Putamen (tissue), 1 donor: Measurements from ENCODE around the gene LRP1B.

Source experiments
- DNase-seq: peaks from one replicate; pipeline ENCODE4 v3.0.0-alpha.2; 2016; ENCODE audit warnings: low spot score

LRP1B gene

GRCh38 chr2:140621583-140622362, 1509.0 kb downstream of the LRP1B start:
- no peak for DNase-seq

GRCh38 chr2:140604788-140605187, 1526.0 kb downstream of the LRP1B start:
- no peak for DNase-seq

- no peak for DNase-seq
These were observed 1526.7 kb downstream of the LRP1B start for GRCh38 chr2:140604096-140604495.

- DNase-seq, result no peak
These were observed 1527.4 kb downstream of the LRP1B start for GRCh38 chr2:140603416-140603815.

- no peak for DNase-seq
These were observed 1529.0 kb downstream of the LRP1B start for GRCh38 chr2:140601801-140602200.

GRCh38 chr2:140601342-140601741, 1529.5 kb downstream of the LRP1B start:
- DNase-seq, result no peak

GRCh38 chr2:140600116-140600515, 1530.7 kb downstream of the LRP1B start:
- DNase-seq, result no peak

GRCh38 chr2:140597836-140598235, 1533.0 kb downstream of the LRP1B start:
- no peak for DNase-seq

- DNase-seq, result no peak
These were observed 1533.6 kb downstream of the LRP1B start for GRCh38 chr2:140597205-140597604.

GRCh38 chr2:140596447-140596846, 1534.4 kb downstream of the LRP1B start:
- no peak for DNase-seq

GRCh38 chr2:140595107-140595506, 1535.7 kb downstream of the LRP1B start:
- no peak for DNase-seq

GRCh38 chr2:140593132-140593531, 1537.7 kb downstream of the LRP1B start:
- no peak for DNase-seq

GRCh38 chr2:140589696-140590095, 1541.1 kb downstream of the LRP1B start:
- no peak for DNase-seq

GRCh38 chr2:140589273-140589672, 1541.5 kb downstream of the LRP1B start:
- no peak for DNase-seq

GRCh38 chr2:140586379-140586778, 1544.4 kb downstream of the LRP1B start:
- no peak for DNase-seq

GRCh38 chr2:140585016-140585415, 1545.8 kb downstream of the LRP1B start:
- no peak for DNase-seq

- no peak for DNase-seq
These were observed 1546.3 kb downstream of the LRP1B start for GRCh38 chr2:140584471-140584870.

- DNase-seq, result no peak
These were observed 1550.2 kb downstream of the LRP1B start for GRCh38 chr2:140580532-140581151.

GRCh38 chr2:140577453-140577852, 1553.4 kb downstream of the LRP1B start:
- no peak for DNase-seq

GRCh38 chr2:140567734-140568133, 1563.1 kb downstream of the LRP1B start:
- DNase-seq, result no peak

GRCh38 chr2:140565756-140566155, 1565.1 kb downstream of the LRP1B start:
- DNase-seq, result no peak

- DNase-seq, result no peak
These were observed 1575.1 kb downstream of the LRP1B start for GRCh38 chr2:140555701-140556100.

GRCh38 chr2:140552634-140553033, 1578.2 kb downstream of the LRP1B start:
- DNase-seq, result no peak

GRCh38 chr2:140551287-140551686, 1579.5 kb downstream of the LRP1B start:
- DNase-seq, result no peak
